Esophagus mucosa (tissue), 1 donor: ENCODE measurements around the gene XPO6. TPM values are rescaled to one million over a fixed set of nuclear protein-coding genes. Genes with fewer than 3 reads are reported as not detected.

Experiments
- ATAC-seq: fragments of 200-7000 bp; cut with Tn5 transposase; one replicate; pipeline ENCODE4 v1.9.1; 2020
- total RNA-seq: library from RNA; stranded (reverse); gene quantifications from one replicate; pipeline ENCODE4 v1.2.4, GENCODE V29; 2023
- donor health status: DM: yes; HTN: yes; CAD: no.

XPO6 gene
- total RNA-seq, 1 donor from 2014 or later: 82.7 TPM

DNA sequence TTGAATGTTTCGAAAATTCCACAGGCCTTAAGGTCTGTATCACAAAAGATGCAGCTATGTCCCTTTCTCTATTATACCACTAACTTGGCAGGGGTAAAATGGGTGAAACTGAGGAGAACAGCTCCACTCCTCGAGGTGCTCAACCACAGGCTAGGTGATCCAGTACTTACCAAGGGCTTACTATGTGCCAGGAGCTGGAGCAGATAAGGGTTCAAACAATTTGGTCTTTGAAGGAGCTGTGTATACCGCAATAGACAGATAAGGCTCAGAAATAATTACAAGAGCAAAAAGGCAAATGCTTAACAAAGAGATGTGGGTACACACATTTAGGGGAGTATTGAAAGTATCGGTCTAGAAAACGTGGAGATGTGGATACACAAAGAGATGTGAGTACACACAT, 1.5 kb downstream of the XPO6 start:
- no peak for ATAC-seq

DNA sequence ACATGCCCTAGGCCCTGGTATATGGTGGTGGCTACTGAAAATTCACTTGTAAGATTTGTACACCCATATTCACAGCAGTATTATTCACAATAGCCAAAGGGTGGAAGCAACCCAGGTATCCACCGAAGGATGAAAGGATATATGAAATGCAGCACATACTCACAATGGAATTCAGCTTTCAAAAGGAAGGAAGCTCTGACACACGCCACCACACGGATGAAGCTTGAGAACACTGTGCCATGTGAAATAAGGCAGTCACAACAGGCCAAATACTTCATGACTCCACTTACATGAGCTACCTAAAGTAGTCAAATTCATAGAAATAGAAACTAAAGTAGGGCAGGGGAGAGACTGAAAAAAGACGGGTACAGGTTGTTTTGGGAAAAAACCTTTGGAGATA, 2.9 kb downstream of the XPO6 start:
- ATAC-seq: no peak

DNA sequence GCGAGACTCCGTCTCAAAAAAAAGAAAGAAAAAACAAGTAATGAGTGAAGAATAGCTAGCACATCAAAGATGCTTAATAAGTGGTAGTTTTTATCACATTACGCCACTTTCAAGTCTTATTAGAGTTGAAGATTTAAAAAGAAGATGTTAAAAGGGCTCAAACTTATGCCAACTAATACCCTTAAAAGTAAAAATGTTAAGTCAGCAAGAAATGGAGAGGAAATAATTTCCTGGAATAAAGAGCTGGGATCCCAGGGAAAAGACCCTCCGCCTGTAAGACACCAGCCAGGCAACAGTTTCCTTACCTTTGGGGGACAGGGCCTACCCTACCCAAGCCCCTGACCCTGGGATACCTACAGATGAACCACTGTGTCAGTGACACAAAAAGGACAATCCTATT, 3.6 kb downstream of the XPO6 start:
- ATAC-seq: no peak

DNA sequence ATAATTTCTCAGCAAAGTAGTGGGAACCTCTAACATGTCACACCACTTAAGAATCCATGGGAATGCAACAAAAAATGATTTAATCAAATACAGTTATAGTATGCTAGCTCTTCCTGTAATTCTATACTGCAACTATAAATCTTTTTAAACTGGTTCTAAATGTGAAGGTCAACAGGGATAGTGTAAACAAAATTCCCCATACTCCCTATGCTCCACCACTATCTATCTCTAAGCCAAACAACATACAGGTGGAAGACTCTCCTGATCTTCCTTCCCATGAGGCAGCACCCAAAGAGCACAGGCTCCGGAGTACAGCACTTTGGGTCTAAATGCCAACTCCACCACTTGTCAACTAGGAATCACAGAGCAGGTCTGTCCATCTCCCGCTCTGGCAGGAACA, 4.4 kb downstream of the XPO6 start:
- no peak for ATAC-seq

DNA sequence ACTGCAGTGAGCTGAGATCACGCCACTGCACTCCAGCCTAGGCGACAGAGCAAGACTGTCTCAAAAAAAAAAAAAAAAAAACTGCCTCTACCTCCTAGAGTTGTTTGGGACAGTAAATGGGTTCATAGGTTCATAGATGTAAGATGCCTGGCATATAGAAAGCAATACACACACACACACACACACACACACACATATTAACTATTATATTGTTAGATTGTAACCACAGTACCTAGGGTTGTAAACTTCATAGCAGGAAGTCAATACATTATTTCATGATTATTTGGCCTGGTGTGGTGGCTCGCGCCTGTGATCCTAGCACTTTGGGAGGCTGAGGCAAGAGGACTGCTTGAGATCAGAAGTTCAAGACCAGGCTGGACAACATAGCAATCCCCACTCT, 5.8 kb downstream of the XPO6 start:
- no peak for ATAC-seq

DNA sequence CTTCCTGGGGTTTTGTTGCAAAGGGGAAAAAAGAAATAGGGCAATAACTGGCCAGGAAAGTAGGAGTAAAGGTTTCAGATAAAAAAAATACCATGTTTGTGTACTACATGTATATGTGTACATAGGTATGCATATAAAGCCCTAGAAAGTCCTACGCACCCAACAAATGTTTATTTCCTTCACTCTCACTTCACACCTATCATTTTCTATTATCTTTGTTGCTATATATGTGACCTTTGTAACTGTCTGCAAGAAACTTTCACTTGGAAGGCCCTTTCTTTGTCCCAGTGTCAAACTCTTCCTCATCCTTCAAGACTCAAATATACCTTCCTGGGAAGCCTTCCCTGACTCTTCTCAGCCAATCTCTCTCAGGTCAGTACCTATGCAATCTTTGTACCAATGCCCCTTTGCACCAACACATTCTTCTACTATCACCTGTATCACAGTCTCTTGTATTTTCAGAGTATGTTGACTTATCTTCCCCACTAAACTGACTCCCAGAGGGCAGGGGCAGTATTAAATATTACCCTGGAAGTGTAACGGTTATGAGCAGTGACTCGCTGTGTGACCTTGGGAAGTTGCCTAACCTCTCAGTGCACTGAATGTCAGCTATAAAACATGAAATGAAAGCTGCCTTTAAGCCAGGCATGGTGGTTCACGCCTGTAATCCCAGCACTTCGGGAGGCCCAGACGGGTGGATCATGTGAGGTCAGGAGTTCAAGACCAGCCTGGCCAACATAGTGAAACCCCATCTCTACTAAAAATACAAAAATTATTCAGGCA, 6.5 kb downstream of the XPO6 start:
- ATAC-seq: no peak

DNA sequence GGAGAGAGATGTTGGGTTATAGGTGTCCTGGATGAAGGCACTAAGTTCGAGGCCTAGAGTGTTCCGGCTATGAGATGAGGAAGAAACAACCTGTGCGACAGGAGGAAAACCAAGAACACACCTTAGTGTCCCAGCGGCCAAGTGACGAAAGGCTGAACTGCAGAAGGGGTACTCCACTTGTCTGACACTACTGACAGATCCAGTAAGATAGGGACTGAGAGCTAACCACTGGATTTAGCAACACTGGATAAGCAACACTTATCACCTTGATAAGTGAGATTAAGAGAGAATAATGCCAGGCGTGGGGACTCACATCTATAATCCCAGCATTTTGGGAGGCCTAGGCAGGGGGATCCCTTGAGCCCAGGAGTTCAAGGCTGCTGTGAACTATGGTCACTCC, 7.1 kb downstream of the XPO6 start:
- ATAC-seq: no peak

DNA sequence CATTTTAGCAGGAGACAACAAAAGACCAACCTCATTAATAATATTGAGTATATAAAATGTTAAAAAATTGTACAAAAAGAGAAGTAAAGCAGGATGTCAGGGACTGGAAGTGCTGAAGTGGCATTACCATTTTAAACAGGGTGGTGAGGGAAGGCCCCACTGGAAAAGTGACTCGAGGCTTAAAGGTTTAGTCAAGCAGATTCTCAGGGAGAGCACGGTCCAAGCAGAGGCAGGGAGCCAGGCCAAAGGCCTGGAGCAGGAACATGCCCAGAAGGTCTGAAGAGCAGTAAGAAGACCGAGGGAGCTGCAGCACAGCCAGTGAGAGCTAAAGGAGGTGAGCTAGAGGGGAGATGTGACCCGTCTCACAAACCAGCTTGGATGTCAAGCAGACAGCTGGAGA, 7.6 kb downstream of the XPO6 start:
- ATAC-seq: no peak

DNA sequence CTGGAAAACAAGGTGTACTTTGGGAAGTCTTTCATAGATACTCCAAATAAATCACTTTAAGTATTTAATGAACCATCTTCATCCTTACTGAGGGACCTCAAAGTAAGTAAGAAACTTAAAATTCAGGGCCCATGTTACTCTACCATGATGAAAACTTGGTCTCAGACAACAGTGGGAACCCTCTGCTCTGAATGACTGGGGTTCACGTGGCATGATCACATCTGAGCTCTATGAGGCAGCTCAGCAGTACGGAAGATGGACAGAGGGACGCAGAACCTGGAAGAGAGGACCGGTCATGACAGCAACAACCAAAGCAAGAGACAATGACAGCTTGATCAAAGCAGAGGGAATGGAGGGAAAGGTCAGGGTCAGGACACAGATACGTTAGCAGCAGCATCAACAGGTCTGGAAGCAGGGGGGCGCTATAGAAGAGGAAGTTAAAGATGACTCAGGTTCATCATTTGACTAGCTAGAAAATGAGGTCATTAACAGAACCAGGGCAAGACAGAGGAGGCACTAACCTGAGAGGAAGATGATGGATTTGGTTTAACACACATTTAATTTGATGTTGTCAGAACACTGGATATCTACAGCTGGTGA, 9.5 kb downstream of the XPO6 start:
- peak; percentile 25 for ATAC-seq

DNA sequence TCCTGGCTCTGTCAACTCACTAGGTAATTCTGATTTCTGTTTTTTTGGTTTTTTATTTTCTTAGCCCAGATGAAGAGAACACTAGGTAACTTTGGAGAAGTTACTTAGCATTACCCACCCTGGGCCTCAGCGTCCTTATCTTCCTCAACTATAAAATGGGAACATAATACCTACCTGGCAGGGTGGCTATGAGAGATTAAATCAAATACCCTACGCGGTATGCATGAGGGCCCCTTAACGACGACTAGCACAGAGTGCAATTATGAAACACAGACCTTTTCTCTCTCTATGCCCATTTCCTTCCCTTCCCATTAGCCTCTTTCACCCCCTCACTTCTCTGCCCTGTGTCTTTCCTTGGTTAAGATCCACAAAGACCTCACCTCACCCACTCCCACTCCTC, 11.1 kb downstream of the XPO6 start:
- no peak for ATAC-seq

DNA sequence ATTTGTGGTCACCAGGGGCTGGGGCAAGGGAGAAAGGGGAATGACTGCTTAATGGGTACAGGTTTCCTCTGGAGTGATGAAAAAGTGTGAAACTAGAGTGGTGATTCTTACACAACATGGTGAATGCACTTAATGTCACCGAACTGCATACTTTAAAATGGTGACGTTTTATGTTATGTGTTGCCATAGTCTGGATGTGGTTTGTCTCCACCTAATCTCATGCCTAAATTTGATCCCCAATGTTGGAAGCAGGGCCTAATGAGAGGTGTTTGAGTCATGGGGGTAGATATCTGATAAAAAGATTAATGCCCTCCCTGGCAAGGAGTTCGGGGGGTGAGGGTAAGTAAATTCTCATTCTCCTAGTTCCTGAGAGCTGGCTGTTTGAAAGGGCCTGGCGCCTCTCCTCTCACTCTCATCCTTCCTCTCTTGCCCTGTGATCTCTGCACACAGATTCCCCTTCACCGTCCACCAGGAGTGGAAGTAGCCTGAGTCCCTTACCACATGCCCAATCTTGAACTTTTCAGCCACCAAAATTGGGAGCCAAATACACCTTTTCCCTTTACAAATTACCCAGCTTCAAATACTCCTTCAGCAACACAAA, 15.3 kb downstream of the XPO6 start:
- ATAC-seq: no peak

DNA sequence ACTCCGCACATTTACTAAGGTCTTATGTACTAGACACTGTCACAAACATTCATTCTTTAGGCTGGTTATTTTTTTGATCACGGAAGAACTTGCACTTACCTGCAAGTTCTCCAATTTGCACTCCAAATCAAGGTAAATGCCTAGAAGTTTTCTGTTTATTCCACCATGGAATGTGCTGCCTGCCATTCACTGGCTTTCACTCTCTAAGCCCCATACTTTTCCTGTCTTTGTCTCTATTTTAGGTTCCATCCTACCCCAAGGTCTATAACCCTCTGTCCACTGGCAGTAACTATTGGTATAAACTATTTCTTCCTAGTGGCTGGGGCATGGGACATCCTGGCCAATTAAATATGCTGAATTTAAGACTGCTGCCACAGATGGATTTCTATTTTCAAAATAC, 15.9 kb downstream of the XPO6 start:
- no peak for ATAC-seq

DNA sequence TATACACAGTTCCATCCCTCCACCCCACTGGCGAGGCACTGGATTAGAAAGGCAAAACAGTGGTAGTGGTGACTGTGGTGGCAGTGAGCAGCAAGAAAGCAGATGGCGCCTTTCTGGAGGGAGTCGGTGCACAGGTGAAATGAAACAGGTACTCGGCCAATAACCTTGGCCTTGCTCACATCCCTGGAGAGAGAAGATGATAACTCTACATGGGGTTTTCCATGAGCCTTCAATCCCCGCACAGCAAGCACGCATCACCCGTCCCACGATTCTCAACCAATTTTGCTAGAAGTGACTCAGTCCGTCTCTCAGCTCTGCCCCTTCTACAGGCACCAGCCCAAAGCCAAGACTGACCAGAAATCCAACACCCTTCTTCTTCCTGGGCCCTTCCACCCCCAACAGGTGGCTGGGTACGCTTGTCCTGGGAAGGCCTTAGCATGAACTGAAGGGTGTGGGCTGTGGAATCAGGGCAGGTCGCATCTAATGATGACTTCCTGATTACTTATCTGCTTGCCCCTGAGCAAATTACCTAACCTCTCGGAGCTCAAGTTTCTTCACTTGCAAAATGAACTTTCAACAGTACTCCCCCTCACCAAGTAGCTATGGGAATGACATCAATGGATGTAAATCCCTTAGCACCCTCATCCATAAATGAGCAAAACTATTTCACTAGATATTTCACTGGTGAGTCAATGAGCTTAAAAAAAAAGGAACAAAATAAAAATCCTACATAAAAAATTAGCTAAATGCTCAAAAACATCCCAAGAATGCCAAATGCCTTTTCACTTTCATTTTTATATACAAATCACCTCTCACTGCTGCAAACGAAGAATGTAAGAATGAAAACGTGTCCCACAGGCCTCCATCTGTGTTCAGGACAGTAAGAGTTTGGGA, 18.0 kb downstream of the XPO6 start:
- no peak for ATAC-seq

DNA sequence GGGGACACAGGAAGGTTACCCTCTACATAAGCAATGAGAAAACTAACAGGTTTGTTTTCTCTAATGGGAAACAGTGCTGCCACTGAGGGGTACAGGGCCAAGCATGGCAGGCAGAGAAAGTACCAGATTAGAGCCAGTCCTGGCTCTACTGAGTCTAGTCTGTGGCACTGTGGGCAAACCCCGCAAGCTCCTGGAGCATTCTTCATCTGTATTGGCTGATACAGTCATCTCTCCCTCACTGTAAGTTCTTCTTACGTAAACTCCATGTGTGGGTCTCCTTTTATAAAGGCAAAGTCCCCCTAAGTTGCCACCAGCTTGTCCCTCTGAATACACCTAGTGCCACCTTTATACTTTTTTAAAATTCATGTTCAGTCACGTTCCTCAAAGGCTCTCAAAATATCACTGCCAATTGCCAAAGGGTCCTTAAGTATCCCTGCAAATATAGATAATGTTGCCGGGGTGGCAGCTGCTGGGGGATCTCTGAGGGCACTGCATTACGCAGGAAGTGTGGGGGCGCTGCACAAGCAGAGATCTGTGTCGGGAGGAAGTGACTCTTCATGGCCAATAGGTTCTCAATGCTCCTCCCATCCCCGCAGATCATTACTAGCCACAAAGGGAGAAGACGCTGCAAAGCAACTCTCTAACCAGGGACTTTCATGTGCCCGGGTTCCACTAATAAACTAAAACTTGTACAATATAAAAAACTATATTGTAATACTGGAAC, 18.8 kb downstream of the XPO6 start:
- ATAC-seq: no peak

DNA sequence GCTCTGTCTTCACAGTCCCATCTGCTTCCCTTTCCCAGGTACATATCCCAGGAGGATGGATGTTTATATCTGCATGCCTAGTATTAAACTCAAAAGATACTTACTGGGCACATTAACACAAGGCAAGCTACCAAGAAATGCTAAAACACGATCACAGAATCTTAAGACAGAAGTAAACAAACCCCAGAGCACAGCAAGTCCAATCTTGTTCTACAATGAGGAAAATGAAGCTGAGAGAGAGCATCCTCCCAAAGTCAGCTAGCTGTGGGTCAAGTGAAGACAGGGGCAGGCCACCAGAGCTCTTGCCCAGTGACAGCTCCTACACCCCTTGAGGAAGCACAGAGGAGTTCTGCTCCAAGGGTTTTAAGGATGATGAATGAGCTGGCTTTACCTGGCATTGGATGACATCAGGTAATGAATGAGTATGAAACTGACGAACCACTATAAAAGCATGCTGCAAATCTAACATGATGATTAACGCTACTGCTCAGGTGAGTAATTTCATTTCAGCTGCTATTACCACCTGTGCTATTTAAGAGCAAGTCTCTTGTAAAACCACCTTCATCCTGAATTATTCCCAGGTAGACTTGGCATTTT, 20.3 kb downstream of the XPO6 start:
- peak; percentile 92 for ATAC-seq

DNA sequence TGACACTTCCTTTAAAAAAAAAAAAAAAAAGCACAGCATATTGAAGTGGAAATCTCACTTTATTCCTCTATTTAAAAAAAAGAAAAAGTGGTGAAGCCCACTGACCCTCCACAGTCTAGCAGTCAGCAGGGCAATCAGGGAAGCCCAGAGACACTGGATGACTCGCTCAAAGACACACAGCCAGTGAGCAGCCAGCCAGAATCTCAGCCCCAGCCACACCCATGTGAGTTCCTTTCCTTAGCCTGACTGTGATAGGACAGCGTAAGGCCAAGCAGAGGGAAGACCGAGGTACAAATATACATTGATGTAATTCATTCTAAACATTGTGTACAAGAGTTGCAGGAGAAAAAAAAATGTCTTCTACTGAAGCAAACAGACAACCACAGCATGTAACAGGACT, 22.5 kb downstream of the XPO6 start:
- peak; percentile 44 for ATAC-seq

DNA sequence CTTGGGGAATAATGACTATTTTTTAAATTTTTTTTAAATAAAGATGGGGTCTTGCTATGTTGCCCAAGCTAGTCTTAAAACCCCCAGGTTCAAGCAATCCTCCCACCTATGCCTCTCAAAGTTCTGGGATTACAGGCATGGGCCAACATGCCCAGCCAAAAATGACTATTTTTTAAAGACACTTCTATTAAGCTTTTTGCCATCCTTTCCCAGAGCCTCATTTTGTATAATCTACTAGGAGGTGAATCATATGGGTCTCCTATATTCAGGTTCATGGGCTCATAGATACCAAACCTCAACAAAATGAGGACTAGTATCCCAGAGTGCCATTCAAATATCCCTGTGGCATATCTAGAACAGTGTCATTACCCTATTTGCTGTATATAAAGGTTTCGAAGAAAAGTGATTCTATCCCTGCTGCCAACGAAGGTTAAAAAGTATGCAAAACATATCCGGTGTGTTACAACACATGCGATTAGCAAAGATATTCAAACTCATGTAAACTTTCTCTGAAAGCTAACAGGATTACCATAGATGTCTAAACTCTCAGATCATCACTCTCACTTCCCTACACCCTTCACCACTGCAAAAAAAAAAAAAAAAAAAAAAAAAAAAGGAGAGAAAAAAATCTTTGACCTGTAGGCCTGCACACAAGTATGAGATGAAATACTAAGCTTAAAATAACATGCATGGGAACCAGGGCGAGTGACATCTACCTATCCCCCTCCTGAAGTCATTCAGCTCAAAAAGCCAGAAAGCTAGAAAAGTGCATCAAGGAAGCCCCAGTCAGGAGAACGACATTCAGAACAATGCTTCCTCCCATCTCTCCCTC, 23.5 kb downstream of the XPO6 start:
- peak; percentile 14 for ATAC-seq

DNA sequence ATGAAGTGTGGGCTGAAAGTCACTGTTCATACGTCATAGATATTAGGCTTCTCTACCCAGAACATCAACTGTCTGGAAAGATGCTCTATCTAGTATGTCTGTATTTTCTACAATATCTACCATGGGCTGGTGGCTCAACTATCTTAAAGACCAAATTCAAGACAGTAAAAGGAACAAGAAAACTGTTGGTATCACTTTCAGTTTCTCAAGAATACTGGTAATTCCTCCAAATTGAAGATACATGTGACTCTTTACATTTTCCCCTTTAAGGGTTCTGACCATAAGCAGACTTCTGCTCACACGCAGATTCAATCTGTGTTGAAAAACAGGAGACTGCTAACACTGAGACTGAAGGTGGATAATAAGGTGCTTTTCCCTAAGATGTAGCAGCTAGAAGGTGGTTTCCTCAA, 24.2 kb downstream of the XPO6 start:
- no peak for ATAC-seq

DNA sequence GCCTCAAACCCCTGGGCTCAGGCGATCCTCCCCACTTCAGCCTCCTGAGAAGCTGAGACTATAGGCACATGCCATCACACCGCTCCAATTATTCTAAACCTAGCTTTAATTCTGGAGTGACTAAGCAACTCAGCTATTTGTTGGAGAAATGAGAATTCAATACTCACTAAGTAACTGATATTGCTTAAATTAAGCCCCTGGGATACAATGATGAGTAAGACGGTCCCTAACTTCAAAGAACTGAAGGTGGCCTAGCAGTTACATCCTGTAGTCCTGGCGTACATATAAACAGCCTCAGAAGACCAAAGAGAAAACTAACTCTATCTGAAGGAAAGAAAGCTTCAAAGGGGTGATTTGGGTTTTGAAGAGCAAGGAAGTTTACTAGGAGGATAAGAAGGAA, 25.0 kb downstream of the XPO6 start:
- no peak for ATAC-seq

DNA sequence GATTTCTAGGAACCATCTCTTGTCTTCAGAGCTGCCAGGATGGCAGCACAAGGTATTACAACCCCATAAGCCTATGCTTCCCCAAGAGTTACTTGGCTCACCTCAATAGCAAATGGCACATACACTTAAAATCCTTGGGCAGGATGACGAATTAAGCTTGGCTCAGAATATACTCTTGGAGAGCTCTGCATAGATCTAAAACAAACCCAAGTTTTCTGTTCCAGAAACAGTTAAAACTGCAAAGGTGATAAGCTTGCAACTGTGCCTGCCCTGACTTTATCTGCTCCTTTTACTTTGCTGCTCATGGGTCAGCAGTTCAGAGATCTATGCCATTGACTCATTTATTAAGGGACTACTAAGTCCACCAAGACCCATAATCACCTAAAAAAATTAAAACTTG, 26.1 kb downstream of the XPO6 start:
- no peak for ATAC-seq

DNA sequence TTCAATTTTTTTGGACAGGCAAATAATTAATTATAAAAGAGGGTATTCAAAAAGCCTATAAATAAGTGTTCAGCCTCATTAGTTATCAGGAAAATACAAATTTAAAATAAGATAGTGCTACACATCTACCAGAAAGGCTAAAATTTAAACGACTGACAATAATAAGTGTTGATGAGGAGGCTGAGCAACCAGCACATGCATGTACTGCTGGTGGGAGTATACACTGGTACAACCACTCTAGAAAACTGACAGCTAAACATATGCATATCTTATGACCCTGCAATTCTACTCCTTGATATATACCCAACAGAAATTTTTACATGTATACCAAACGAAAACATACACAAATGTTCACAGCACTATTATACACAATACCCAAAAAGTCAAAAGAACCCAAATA, 27.1 kb downstream of the XPO6 start:
- ATAC-seq: no peak
